ENCODE results near the gene HOXD4. TPM values are rescaled to one million over a fixed set of nuclear protein-coding genes. Genes with fewer than 3 reads are reported as not detected.
A peak's percentile ranks its signal among the peaks of the same experiment; 100 is the strongest.

Gene HOXD4
- total RNA-seq, 1 donor from 2014 or later = not detected

GRCh38 chr2:176126929-176127773 lies 24.2 kb upstream of the HOXD4 start:
- peak; percentile 9 for DNase-seq

GRCh38 chr2:176127774-176128072 lies 23.6 kb upstream of the HOXD4 start:
- DNase-seq = no peak

GRCh38 chr2:176128172-176128981 lies 23.0 kb upstream of the HOXD4 start:
- DNase-seq = no peak

GRCh38 chr2:176128982-176129796 lies 22.2 kb upstream of the HOXD4 start, which contains the start of gene HOXD8:
HOXD8 (plus strand) TSS chr2:176129705; CDS start chr2:176130367, 662 bp downstream.
- DNase-seq = no peak

- DNase-seq = no peak
Observed at GRCh38 chr2:176129813-176130146, 21.6 kb upstream of the HOXD4 start.

- DNase-seq = no peak
Observed at GRCh38 chr2:176130147-176130956, 21.0 kb upstream of the HOXD4 start.

GRCh38 chr2:176130957-176131847 lies 20.1 kb upstream of the HOXD4 start:
- no peak for DNase-seq

- no peak for DNase-seq
Observed at GRCh38 chr2:176131848-176132158, 19.5 kb upstream of the HOXD4 start.

- no peak for DNase-seq
Observed at GRCh38 chr2:176132205-176133171, 18.9 kb upstream of the HOXD4 start.

- no peak for DNase-seq
Observed at GRCh38 chr2:176133389-176133788, 18.0 kb upstream of the HOXD4 start.

- no peak for DNase-seq
Observed at GRCh38 chr2:176134035-176134434, 17.3 kb upstream of the HOXD4 start.

GRCh38 chr2:176135035-176135440 lies 16.3 kb upstream of the HOXD4 start:
- DNase-seq = no peak

GRCh38 chr2:176136374-176137251 lies 14.7 kb upstream of the HOXD4 start:
- no peak for DNase-seq

- no peak for DNase-seq
Observed at GRCh38 chr2:176137252-176137580, 14.1 kb upstream of the HOXD4 start.

GRCh38 chr2:176137906-176138305 lies 13.4 kb upstream of the HOXD4 start:
- no peak for DNase-seq

- no peak for DNase-seq
Observed at GRCh38 chr2:176138526-176138922, 12.8 kb upstream of the HOXD4 start.

- no peak for DNase-seq
Observed at GRCh38 chr2:176138923-176139660, 12.3 kb upstream of the HOXD4 start.
